Hypothalamus (tissue), 51 donors: ENCODE data around the gene DCHS1.

Experiments
- DNase-seq, 51 donors: peaks; one replicate each; lab custom pipeline; 2025; lab: John Stamatoyannopoulos, UW

DCHS1 gene

GRCh38 chr11:6615882-6616585 lies 39.6 kb downstream of the DCHS1 start:
- DNase-seq: peak in 1 of 51 donors; percentile 28

- DNase-seq: no peak
Measured at GRCh38 chr11:6615046-6615445, 40.6 kb downstream of the DCHS1 start.

- no peak for DNase-seq
Measured at GRCh38 chr11:6614446-6614845, 41.2 kb downstream of the DCHS1 start.

- DNase-seq: no peak
Measured at GRCh38 chr11:6613496-6613895, 42.1 kb downstream of the DCHS1 start.

GRCh38 chr11:6612213-6613041 lies 43.2 kb downstream of the DCHS1 start, which contains the start of gene TAF10:
TSS of gene TAF10 (minus strand) at chr11:6612216. CDS start at chr11:6612189, 27 bp downstream.
- DNase-seq: peak; percentile 31 to 97 (median 90)

GRCh38 chr11:6611963-6612212 lies 43.7 kb downstream of the DCHS1 start:
- DNase-seq: peak in 3 of 51 donors; percentile 46 to 62 (median 58)

- DNase-seq: peak in 18 of 51 donors; percentile 12 to 68 (median 52)
Measured at GRCh38 chr11:6611092-6611962, 44.3 kb downstream of the DCHS1 start.

- DNase-seq: no peak
Measured at GRCh38 chr11:6610591-6610990, 45.0 kb downstream of the DCHS1 start.

GRCh38 chr11:6609502-6610015 lies 46.0 kb downstream of the DCHS1 start:
- DNase-seq: no peak

- no peak for DNase-seq
Measured at GRCh38 chr11:6608726-6609501, 46.7 kb downstream of the DCHS1 start.

GRCh38 chr11:6608011-6608410 lies 47.6 kb downstream of the DCHS1 start:
- DNase-seq: no peak

GRCh38 chr11:6607190-6607795 lies 48.3 kb downstream of the DCHS1 start:
- no peak for DNase-seq

- peak in 45 of 51 donors; percentile 16 to 85 (median 70) for DNase-seq
Measured at GRCh38 chr11:6606471-6607189, 49.0 kb downstream of the DCHS1 start.

- no peak for DNase-seq
Measured at GRCh38 chr11:6604790-6605189, 50.8 kb downstream of the DCHS1 start.

- peak in 33 of 51 donors; percentile 28 to 74 (median 53) for DNase-seq
Measured at GRCh38 chr11:6604081-6604626, 51.5 kb downstream of the DCHS1 start.

GRCh38 chr11:6603287-6604080 lies 52.1 kb downstream of the DCHS1 start, which contains the start of the genes ILK and RRP8:
TSS of gene ILK (plus strand) at chr11:6603774. CDS start at chr11:6604272, 498 bp downstream.
TSS of gene RRP8 (minus strand) at chr11:6603616. CDS start at chr11:6603502, 114 bp downstream.
- peak; percentile 47 to 94 (median 84) for DNase-seq
